PC-9 (cell line): ENCODE measurements around the gene TOMM5.

ENCODE experiments used
- CTCF ChIP-seq: fragments of 200-600 bp; sonication (generic); conservative IDR thresholded peaks from 2 replicates; pipeline ENCODE4 v1.6.1; 2017; ENCODE audit warnings: mixed run types, antibody characterized with exemption, mild to moderate bottlenecking, moderate library complexity
- EZH2 ChIP-seq: fragments of 200-600 bp; sonication (generic); IDR thresholded peaks from 2 replicates; pipeline ENCODE4 v1.8.0; 2017; ENCODE audit warnings: antibody characterized with exemption, low read depth

GRCh38 chr9:37611014-37611413, 18.6 kb upstream of the TOMM5 start:
- TF ChIP-seq CTCF, result no peak
- TF ChIP-seq EZH2, result no peak
